ENCODE measurements around the gene ARHGEF7. TPM values are rescaled to one million over a fixed set of nuclear protein-coding genes. Genes with fewer than 3 reads are reported as not detected.

Gene ARHGEF7
- total RNA-seq, 2 experiments from 2014 or later = 39.5 to 51.3 TPM

DNA sequence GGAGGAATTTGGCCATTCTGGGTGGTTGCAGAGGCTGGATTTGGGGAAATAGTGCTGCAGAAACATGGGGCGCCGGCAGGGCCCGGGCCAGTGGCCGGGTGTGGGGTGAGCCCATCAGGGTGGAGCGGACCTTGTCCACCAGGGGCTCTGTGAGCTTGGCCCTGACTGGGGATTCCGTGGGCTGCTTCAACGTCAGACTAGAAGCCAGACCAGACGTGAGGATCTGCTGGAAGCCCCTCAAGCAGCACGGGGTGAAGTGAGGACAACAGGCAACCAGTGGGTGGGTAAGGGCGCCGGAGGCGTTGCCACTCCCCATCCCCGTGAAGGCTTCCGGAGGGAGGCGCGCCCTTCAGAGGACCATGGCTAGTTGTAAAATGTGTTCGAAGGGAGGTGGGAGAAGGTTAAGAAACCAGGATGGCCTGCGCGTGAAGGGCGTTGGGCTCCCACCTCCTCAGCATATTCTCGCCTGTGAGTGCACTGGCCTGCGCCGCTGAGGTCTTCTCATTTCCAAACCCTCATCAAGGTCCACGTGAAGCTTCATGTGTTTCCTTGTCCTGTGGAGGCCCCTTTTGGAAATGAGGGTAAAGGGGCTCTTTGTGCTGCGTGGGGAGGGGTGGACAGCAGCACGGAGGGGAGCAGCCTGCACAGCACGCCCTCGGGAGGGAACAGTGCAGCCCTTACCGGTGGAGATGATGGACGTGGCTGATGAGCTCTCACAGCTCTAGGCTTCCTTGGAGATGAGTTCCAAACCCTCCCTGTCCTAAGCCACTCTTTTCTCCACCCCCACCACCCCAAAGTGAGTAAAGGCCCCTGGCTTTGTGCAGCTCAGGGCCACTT is 213.7 kb downstream of the ARHGEF7 start:
- ChIA-PET POLR2A (no interaction called here), CTCF (ENCODE audit: unreplicated experiment) (no interaction called here)
- H3K4me2 ChIP-seq (ENCODE audit: low read length) = no peak overlapping the region
- H3K9me2 ChIP-seq (ENCODE audit: insufficient read depth, low read length) = no peaks in the 10 kb centered on the region; the same call in 1 of the 2 replicates
- no peaks in the 10 kb centered on the region for H3K4me1 ChIP-seq (ENCODE audit: insufficient read depth, low read length, poor library complexity, severe bottlenecking)
- intact Hi-C loops (cut with micrococcal nuclease; ENCODE audit: unreplicated experiment) = no loop called here
- H3K9me3 ChIP-seq (ENCODE audit: low read length) = no peaks in the 10 kb centered on the region
- no peak overlapping the region for H3K27ac ChIP-seq (ENCODE audit: low read depth, low read length, poor library complexity, severe bottlenecking)
- no TSS peak for BruUV-seq (replicated peaks)
- H3K79me2 ChIP-seq (ENCODE audit: insufficient read depth, low read depth, low read length) = no peaks in the 10 kb centered on the region
- TF ChIP-seq EZH2phosphoT487 (IDR thresholded peaks at IDR 0.05; ENCODE audit: borderline replicate concordance, low read depth, low read length) = no peak
- TF ChIP-seq, protein P1, sequence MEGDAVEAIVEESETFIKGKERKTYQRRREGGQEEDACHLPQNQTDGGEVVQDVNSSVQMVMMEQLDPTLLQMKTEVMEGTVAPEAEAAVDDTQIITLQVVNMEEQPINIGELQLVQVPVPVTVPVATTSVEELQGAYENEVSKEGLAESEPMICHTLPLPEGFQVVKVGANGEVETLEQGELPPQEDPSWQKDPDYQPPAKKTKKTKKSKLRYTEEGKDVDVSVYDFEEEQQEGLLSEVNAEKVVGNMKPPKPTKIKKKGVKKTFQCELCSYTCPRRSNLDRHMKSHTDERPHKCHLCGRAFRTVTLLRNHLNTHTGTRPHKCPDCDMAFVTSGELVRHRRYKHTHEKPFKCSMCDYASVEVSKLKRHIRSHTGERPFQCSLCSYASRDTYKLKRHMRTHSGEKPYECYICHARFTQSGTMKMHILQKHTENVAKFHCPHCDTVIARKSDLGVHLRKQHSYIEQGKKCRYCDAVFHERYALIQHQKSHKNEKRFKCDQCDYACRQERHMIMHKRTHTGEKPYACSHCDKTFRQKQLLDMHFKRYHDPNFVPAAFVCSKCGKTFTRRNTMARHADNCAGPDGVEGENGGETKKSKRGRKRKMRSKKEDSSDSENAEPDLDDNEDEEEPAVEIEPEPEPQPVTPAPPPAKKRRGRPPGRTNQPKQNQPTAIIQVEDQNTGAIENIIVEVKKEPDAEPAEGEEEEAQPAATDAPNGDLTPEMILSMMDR (conservative IDR thresholded peaks at IDR 0.05; ENCODE audit: low read length) = no peak
- DNase-seq (ENCODE audit: low spot score) = no peak
- no peaks in the 10 kb centered on the region for H3K36me3 ChIP-seq (ENCODE audit: insufficient read depth, low read length)
- no peak overlapping the region for H2AFZ ChIP-seq (ENCODE audit: low read length)
- no peaks in the 10 kb centered on the region for H4K20me1 ChIP-seq (ENCODE audit: insufficient read depth, low read length)
- no peak overlapping the region for H3K4me3 ChIP-seq (ENCODE audit: low read depth, low read length, poor library complexity, severe bottlenecking)

DNA sequence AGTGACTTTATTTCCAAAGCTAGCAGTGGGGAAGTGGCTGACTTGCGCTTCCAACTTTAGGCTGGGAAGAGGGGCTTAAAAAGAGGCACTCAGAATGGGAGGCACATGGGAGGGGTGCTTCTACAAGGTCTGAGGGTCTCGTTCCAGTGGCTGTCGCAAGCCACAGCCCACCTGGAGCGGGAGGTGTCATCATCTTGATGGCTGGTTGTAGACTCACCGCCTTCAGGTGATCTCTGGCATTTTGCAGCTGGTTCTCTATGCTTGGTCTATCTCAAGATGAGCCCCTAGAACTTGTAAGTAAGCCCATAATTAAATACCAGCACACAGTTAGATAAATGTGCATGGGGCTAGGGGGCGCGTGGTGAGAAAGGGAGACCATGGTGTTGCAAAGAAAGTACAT is 214.5 kb downstream of the ARHGEF7 start:
- CTCF ChIA-PET (ENCODE audit: unreplicated experiment) = no interaction called here

More for the DNA sequence above, 214.5 kb downstream of the ARHGEF7 start:
- Histone ChIP-seq H3K4me2 (ENCODE audit: low read length) (no peak overlapping the region), H3K36me3 (ENCODE audit: insufficient read depth, low read length) (no peaks in the 10 kb centered on the region), H3K27ac (ENCODE audit: low read depth, low read length, poor library complexity, severe bottlenecking) (no peak overlapping the region), H3K9me2 (ENCODE audit: insufficient read depth, low read length) (no peaks in the 10 kb centered on the region; the same call in 1 of the 2 replicates), H4K20me1 (ENCODE audit: insufficient read depth, low read length) (no peaks in the 10 kb centered on the region), H3K4me3 (ENCODE audit: low read depth, low read length, poor library complexity, severe bottlenecking) (no peak overlapping the region), H3K9me3 (ENCODE audit: low read length) (no peaks in the 10 kb centered on the region), H3K79me2 (ENCODE audit: insufficient read depth, low read depth, low read length) (no peaks in the 10 kb centered on the region), H3K4me1 (ENCODE audit: insufficient read depth, low read length, poor library complexity, severe bottlenecking) (no peaks in the 10 kb centered on the region), H2AFZ (ENCODE audit: low read length) (no peak overlapping the region)
- intact Hi-C loops (cut with micrococcal nuclease; ENCODE audit: unreplicated experiment) = no loop called here
- BruUV-seq (replicated peaks) = no TSS peak
- POLR2A ChIA-PET = no interaction called here
- no peak for TF ChIP-seq EZH2phosphoT487 (IDR thresholded peaks at IDR 0.05; ENCODE audit: borderline replicate concordance, low read depth, low read length)
- TF ChIP-seq, protein P1 (conservative IDR thresholded peaks at IDR 0.05; ENCODE audit: low read length) = no peak
- DNase-seq (ENCODE audit: low spot score) = no peak
